Brain microvascular endothelial cell (primary cell): ENCODE measurements around the gene MEPE.
A peak's percentile ranks its signal among the peaks of the same experiment; 100 is the strongest.
"Not testable (repeated sequence)": the region's sequence is repeated elsewhere in the genome, so short reads cannot be mapped to it uniquely, and the experiment has no call there.

Source experiments
- DNase-seq: peaks from one replicate; pipeline ENCODE4 v3.0.0-alpha.2; 2020
- H3K27ac ChIP-seq: fragments of 250-450 bp; sonication (Bioruptor Pico); 2 replicates; pipeline ENCODE4 v1.5.1; 2020; ENCODE audit warnings: mild to moderate bottlenecking, moderate library complexity
- H3K27me3 ChIP-seq: fragments of 250-450 bp; sonication (Bioruptor Pico); replicated peaks from 2 replicates; pipeline ENCODE4 v1.5.1; 2020; ENCODE audit warnings: mild to moderate bottlenecking
- H3K36me3 ChIP-seq: fragments of 250-450 bp; sonication (Bioruptor Pico); replicated peaks from 2 replicates; pipeline ENCODE4 v1.5.1; 2020; ENCODE audit warnings: mild to moderate bottlenecking
- H3K4me3 ChIP-seq: 2 replicates; pipeline ENCODE4 v1.5.1; 2011; ENCODE audit warnings: low read depth, mild to moderate bottlenecking, control low read depth, low read length, moderate library complexity
- CTCF ChIP-seq: IDR thresholded peaks from 2 replicates; pipeline ENCODE4 v1.5.1; 2011; ENCODE audit warnings: low read depth, mild to moderate bottlenecking, moderate library complexity, low read length, control low read depth, inconsistent platforms; ENCODE audit errors: missing control alignments
- in situ Hi-C: cut with HindIII; loops from 2 replicates; pipeline ENCODE4 v1.10.0; 2017; ENCODE audit warnings: low sequenced_read_pairs, low pct_ligation_motif_present

Gene MEPE

DNA sequence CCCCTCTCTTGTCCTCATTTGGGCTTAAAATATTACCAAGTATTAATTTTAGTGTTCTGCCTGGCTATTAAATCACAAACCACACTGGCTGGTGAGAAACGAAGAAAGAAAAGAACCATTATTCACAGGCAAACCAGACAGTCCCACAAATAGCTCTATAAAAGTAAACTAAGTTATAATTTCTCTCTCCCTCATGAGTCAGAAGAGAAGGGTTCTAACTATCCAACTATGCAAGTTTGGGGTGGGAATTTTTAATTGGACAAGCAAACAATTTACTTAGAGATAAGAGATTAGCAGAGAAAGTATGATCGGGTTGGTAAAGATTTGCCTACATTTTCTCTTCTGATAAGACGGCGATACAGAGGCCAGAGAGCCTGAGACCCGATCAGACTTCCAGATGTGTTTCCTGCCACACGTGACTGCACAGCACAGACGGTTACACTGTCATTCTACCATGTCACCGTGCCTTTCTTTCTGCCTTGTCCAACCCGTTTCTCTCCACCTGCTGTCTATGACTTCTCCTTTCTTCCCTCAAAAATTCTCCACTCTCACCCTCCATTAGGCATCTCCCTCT lies 52.3 kb downstream of the MEPE start:
- TF ChIP-seq CTCF = no peak
- H3K27me3 ChIP-seq = no peaks in the 10 kb centered on the region
- in situ Hi-C loops = no loop called here
- H3K36me3 ChIP-seq = no peaks in the 10 kb centered on the region
- no peak overlapping the region for H3K4me3 ChIP-seq
- no peak for DNase-seq
- no peak overlapping the region for H3K27ac ChIP-seq

DNA sequence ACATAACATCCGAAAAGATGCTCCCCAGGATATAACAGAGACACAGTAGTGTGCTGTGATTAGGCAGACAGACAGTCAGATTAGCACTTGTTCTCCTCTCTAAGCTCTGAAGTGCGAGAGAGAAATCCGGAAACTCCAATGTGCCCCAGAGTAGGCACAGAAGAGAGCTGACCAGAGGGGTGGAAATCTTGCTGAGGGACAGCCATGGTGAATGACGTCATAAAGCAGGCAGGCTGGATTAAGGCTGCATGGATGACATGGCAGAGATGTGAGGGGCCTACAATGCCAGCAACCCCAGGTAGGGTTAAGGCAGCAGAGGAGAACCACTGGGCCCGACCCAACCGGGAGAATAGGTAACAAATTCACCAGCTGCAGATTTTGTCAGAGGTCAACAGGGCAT lies 53.3 kb downstream of the MEPE start:
- TF ChIP-seq CTCF = no peak
- Histone ChIP-seq H3K27ac (no peak overlapping the region), H3K36me3 (no peaks in the 10 kb centered on the region), H3K4me3 (no peak overlapping the region), H3K27me3 (no peaks in the 10 kb centered on the region)
- no peak for DNase-seq
- in situ Hi-C loops = no loop called here

GRCh38 chr4:87890753-87891152 lies 58.0 kb downstream of the MEPE start:
- in situ Hi-C loops, H3K4me3 ChIP-seq, H3K27me3 ChIP-seq, DNase-seq, H3K36me3 ChIP-seq, H3K27ac ChIP-seq: not testable (repeated sequence)

DNA sequence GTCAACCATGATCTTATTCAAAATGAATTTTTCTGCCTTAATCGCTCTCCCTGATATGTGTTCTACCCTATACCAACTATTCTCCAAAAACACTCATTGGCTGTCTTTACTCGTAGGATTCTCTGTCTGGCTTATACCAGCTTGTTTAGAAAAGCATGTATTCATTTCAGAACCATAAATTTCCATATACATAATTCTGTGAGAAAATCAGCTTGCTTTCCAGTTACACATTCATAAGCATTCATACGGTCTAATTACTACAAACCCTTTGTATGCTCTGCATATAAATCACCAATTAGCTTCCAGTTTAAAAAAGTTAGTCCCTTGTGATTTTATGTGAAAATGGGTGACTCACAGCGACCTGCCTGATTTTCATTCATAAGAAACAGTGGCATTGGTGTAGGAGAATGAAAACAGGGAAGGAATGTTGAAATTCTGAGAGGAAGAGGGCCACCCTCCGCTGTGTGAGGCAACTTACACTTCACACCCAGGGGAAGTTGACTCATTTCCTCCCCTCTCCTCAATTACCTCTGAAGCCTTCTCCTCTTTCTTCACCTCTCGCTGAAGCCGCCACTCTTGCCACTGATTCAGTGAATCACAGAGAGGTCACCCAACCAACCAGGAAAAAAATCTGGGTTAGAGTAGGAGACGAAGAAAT lies 63.3 kb downstream of the MEPE start:
- in situ Hi-C loops = no loop called here
- peak overlapping the region; percentile 16 for H3K27ac ChIP-seq
- no peaks in the 10 kb centered on the region for H3K36me3 ChIP-seq
- DNase-seq = peak; percentile 85
- TF ChIP-seq CTCF = no peak
- H3K27me3 ChIP-seq = no peaks in the 10 kb centered on the region
- H3K4me3 ChIP-seq = no peak overlapping the region
